K562 (cell line): ENCODE measurements around the gene NUDT5.
"Not testable (repeated sequence)": the region's sequence is repeated elsewhere in the genome, so short reads cannot be mapped to it uniquely, and the experiment has no call there.

Experiments used
- HNRNPUL1 ChIP-seq: fragments of 200-400 bp; formaldehyde crosslinking; IDR thresholded peaks from 2 replicates; pipeline ENCODE4 v1.6.1; 2017; ENCODE audit warnings: low read length
- L3MBTL2 ChIP-seq: fragments of 450-650 bp; IDR thresholded peaks from 2 replicates; pipeline ENCODE4 v1.6.1; 2016; ENCODE audit warnings: mild to moderate bottlenecking, moderate library complexity
- NFE2L1 ChIP-seq: fragments of 450-650 bp; IDR thresholded peaks from 2 replicates; pipeline ENCODE4 v1.6.1; 2016; ENCODE audit warnings: missing genetic modification characterization, low read depth, mild to moderate bottlenecking, missing compliant biosample characterization, moderate library complexity, borderline replicate concordance
- NFYB ChIP-seq: IDR thresholded peaks from 2 replicates; pipeline ENCODE4 v1.6.1; 2011; ENCODE audit warnings: mild to moderate bottlenecking, moderate library complexity; ENCODE audit not compliant: insufficient read length; ENCODE audit errors: extremely low read depth
- POLR2A ChIP-seq: fragments of 450-650 bp; conservative IDR thresholded peaks from 2 replicates; pipeline ENCODE4 v1.6.1; 2016
- POLR2AphosphoS5 ChIP-seq: IDR thresholded peaks from 2 replicates; pipeline ENCODE4 v1.6.1; 2011; ENCODE audit warnings: mild to moderate bottlenecking, low read depth, low read length, moderate library complexity; ENCODE audit not compliant: control insufficient read depth, insufficient read depth
- POLR3A ChIP-seq: IDR thresholded peaks from 2 replicates; pipeline ENCODE4 v1.6.1; 2011; ENCODE audit warnings: borderline replicate concordance, mild to moderate bottlenecking, moderate library complexity; ENCODE audit not compliant: insufficient read length, insufficient read depth; ENCODE audit errors: extremely low read depth
- RBM34 ChIP-seq: fragments of 200-400 bp; formaldehyde crosslinking; IDR thresholded peaks from 2 replicates; pipeline ENCODE4 v1.6.1; 2018; ENCODE audit warnings: low read length, borderline replicate concordance; ENCODE audit not compliant: insufficient read depth
- SP1 ChIP-seq: sonication (generic); formaldehyde crosslinking; IDR thresholded peaks from 2 replicates; pipeline ENCODE4 v1.8.1; 2022; ENCODE audit warnings: mild to moderate bottlenecking, missing genetic modification reagents
- TBP ChIP-seq: optimal IDR thresholded peaks from 2 replicates; pipeline ENCODE3; 2011; ENCODE audit warnings: low read depth, low read length, improper control_type of control experiment
- ZNF134 ChIP-seq: fragments of 250-450 bp; sonication (Bioruptor Pico); conservative IDR thresholded peaks from 2 replicates; pipeline ENCODE4 v1.4.0; 2020
- TF ChIP-seq, protein P1 (sequence below): sonication (generic); formaldehyde crosslinking; IDR thresholded peaks from 2 replicates; pipeline ENCODE4 v1.9.0; 2022; ENCODE audit warnings: mild to moderate bottlenecking, missing genetic modification reagents
- TF ChIP-seq, protein P2 (sequence below), 3 experiments: IDR thresholded peaks in 2 of 3; conservative IDR thresholded peaks in 1 of 3; 2 replicates each; pipeline ENCODE4 v1.5.1; 2011 to 2012; ENCODE audit warnings: low read length in 3 of 3, mild to moderate bottlenecking in 3 of 3, control low read depth in 2 of 3, improper control_type of control experiment in 1 of 3, inconsistent platforms in 1 of 3, low read depth in 1 of 3, mixed read lengths in 1 of 3, moderate library complexity in 1 of 3; ENCODE audit not compliant: insufficient read depth in 2 of 3

DNA sequence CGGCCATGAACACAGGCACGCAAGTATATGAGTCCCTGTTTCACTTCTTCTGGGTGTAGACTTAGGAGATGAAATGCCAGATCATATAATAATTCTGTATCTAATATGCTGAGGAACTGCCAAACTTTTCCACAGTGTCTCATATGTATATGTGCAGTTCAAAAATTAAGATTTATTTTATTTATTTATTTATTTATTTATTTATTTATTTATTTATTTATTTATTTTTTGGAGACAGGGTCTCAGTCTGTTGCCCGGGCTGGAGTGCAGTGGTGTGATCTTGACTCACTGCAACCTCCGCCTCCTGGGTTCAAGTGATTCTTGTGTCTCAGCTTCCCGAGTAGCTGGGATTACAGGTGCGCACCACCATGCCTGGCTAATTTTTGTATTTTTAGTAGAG, 24.2 kb downstream of the NUDT5 start:
- not testable (repeated sequence) for TF ChIP-seq RBM34; ZNF134 (CRISPR knock-in tag); POLR2AphosphoS5; NFYB; POLR3A; SP1 (CRISPR knock-in tag); TBP; POLR2A; L3MBTL2; HNRNPUL1; NFE2L1 (tag)
- TF ChIP-seq, protein P1, sequence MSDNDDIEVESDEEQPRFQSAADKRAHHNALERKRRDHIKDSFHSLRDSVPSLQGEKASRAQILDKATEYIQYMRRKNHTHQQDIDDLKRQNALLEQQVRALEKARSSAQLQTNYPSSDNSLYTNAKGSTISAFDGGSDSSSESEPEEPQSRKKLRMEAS (CRISPR knock-in tag) = not testable (repeated sequence)
- TF ChIP-seq, protein P2, sequence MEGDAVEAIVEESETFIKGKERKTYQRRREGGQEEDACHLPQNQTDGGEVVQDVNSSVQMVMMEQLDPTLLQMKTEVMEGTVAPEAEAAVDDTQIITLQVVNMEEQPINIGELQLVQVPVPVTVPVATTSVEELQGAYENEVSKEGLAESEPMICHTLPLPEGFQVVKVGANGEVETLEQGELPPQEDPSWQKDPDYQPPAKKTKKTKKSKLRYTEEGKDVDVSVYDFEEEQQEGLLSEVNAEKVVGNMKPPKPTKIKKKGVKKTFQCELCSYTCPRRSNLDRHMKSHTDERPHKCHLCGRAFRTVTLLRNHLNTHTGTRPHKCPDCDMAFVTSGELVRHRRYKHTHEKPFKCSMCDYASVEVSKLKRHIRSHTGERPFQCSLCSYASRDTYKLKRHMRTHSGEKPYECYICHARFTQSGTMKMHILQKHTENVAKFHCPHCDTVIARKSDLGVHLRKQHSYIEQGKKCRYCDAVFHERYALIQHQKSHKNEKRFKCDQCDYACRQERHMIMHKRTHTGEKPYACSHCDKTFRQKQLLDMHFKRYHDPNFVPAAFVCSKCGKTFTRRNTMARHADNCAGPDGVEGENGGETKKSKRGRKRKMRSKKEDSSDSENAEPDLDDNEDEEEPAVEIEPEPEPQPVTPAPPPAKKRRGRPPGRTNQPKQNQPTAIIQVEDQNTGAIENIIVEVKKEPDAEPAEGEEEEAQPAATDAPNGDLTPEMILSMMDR (IDR thresholded peaks at IDR 0.05 in 2 of 3, conservative IDR thresholded peaks at IDR 0.05 in 1 of 3; ENCODE audit: insufficient read depth in 2 of 3, low read depth in 1 of 3, low read length in 3 of 3) = not testable (repeated sequence)
